ENCODE measurements around the gene NOTCH2NLA.
"Not testable (repeated sequence)": the region's sequence is repeated elsewhere in the genome, so short reads cannot be mapped to it uniquely, and the experiment has no call there.

NOTCH2NLA gene

GRCh38 chr1:146228710-146229477 is at the start of gene NOTCH2NLA:
Gene NOTCH2NLA, minus strand, starts transcription at chr1:146229021. Its CDS starts 39,684 bp downstream, at chr1:146189337.
- DNase-seq, result not testable (repeated sequence)

DNA sequence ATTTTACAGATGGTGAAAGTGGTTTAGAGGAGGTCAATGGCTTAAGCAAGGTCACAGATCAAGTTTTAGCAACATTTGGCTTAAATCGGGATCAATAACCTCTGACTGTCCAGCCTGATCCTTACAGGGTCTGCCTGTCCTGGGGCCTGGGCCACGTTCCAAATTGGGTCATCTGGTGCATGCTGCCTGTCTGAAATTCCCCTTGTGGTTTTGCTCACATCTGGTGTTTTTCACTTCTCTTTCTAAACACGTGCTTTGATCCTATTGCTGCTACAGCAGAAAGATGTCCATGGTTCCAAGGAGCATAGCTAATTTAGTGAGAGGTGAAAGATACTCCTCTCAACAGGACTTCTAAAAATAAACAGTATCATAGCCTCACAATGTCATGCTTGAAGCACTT is 49.5 kb upstream of the NOTCH2NLA start:
- DNase-seq, result not testable (repeated sequence)

DNA sequence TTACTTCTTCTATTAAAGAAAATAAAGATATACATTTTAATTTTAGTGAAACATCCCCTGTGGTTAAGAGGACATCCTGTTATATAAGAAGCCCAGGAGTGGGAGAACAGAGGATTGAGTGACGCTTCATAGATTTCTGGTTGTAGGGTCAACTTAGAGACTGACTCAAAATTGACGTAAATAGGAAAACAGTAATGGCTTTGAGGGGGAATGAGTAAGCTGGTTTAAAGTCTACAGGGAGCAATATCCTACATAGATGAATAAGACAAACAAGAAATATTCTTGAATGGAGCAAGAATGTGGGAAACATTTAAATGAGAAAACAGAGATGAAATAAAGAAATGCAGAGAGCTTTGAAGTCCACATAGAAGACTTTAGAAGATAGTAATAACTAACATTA is 48.3 kb upstream of the NOTCH2NLA start:
- not testable (repeated sequence) for DNase-seq

GRCh38 chr1:146274083-146274482 is 45.3 kb upstream of the NOTCH2NLA start:
- DNase-seq, result not testable (repeated sequence)

GRCh38 chr1:146273194-146273593 is 44.4 kb upstream of the NOTCH2NLA start:
- not testable (repeated sequence) for DNase-seq

DNA sequence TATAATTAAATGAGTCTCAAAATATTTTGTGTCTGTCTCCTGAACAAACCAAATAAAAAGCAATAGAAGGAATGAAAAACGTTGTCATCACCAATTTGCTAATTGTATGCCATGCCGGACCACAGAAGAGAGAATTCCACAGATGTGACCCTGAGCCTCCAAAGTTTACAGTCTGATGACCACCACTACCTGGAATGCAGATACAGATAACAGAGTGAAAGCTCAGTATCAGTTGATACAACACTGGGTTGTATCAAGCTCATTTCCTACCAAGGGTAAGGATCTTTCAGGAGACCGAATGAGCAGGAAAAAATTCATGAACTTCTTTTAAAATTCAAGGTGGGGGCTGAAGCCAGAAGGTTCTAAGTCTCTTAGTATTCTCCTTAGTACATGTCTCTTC is 43.9 kb upstream of the NOTCH2NLA start:
- DNase-seq, result not testable (repeated sequence)

- DNase-seq, result not testable (repeated sequence)
Measured at GRCh38 chr1:146271977-146272376, 43.2 kb upstream of the NOTCH2NLA start.

- not testable (repeated sequence) for DNase-seq
Measured at GRCh38 chr1:146270129-146270528, 41.3 kb upstream of the NOTCH2NLA start.

DNA sequence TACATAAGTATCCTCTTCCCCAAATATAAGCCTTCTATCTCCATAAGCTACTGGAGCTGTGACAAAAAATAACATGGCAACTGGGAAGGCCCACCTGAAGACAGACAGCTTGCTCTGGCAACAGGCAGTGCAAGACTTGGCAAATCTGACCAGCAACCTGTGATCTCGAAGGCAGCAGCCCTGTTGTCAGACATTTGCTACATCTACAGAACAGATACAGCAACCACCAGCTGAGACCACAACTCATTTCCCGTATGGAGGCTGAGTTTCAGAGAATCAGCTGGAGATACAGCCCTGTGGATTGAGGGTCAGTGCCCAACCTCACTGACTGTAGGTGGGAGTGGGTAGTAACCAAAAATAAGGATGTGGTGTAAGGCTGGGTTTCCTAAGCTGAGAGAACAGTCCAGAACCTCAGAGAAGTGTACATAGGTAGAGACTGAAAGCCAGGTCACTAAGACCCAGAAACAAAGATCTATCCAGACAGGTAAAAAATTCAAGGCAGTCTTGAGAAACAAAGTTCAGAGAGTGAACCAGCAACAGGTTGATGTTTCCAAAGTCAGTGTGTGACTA is 37.4 kb upstream of the NOTCH2NLA start:
- not testable (repeated sequence) for DNase-seq

DNA sequence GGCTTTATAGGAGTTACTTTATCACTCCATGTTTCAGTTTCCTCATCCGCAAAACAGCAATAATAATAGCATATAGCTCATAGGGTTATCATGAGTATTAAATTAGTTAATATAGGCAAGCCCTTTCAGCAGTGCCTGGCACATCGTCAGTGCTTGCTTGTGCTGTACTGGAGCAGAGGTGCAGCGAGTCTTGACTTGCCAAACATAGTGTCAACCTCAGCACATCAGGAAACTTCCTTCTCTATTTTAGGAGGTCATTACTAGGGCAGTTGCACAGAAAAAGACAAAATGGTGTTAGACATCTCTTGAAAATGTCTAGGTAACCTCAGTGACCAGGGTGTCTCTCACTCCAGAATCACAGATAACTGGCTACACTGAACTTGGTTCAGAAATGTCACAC is 35.9 kb upstream of the NOTCH2NLA start:
- DNase-seq, result not testable (repeated sequence)

DNA sequence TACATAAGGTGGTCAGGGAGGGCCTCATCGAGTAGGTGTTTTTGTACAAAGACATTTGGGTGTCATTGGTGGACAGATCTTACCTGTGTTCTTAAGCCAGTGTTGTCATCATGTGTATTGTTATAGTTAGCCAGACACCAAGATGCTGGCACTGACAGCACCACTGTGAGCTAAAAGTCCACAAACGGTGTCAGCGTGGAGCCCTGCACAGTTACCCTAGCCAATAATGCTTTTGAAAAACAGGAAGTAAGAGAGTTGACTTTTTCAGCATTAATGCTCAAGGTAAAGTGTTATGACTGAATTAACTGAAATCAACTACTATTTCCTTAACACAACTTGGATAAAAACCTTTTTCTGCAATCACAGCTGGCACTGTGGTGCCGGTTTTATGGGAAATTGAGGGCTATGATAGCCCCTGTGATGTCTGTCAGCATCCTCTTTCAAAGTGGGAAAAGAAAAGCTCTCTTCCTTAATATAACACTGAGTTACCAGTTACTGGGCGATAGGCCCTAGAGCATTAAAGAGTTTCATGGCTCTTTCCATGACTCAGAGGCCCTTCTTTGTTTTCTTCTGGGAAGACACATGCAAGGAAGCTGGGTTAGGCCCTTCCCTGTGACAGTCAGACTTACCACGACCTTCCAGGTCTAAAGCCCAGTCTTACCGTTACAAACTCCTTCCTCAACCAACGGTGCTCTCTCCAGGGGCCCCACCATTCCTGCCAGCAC is 31.3 kb upstream of the NOTCH2NLA start:
- not testable (repeated sequence) for DNase-seq

DNA sequence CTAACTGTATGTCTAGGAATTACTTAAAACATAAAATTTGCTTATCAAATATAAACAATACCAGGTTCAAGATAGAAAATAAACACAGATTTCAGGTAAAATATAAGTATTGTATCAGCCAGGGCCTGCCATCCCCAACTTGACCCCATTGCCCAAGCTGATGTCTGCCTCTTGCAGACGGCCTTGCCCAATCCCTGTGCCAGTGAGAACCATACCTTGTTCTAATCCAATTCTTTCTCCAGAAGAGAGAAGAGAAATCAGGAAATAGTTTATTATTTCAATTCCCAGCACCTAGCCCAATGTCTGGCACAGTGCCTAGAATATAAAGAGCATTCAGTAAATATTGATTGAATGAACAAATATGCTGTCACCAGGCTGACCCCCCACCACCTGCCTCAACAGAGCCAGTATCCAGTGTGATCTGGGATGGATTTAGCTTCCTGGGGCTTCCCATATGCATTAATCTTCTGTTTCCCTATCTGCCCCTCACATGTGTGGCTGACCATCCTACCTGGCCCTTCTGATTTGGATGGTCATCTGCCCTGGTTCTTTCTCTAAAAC is 29.3 kb upstream of the NOTCH2NLA start:
- DNase-seq, result not testable (repeated sequence)

- DNase-seq, result not testable (repeated sequence)
Measured at GRCh38 chr1:146254569-146255197, 25.9 kb upstream of the NOTCH2NLA start.

GRCh38 chr1:146253249-146253855 is 24.5 kb upstream of the NOTCH2NLA start:
- DNase-seq, result not testable (repeated sequence)

GRCh38 chr1:146251523-146251922 is 22.7 kb upstream of the NOTCH2NLA start:
- DNase-seq, result not testable (repeated sequence)

- DNase-seq, result not testable (repeated sequence)
Measured at GRCh38 chr1:146248643-146249042, 19.8 kb upstream of the NOTCH2NLA start.

DNA sequence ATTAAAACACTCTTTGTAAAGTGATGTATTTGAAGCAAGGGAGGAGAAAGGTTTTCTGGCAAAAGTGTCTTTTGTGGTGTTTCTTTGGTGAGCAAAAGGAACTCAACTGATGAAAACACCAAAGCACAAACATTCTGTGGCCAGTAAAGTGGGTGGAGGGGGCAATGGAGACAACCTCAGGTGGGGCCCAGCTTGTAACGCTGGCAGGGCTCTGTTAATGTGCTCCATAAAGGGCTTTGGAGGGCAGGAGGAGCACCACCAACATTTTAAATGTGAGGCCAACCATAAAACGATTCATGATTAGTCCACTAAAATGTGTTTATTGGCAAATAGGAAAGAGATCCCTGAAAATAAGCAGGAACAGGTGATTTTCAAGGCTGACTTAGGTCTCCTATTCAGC is 7.8 kb upstream of the NOTCH2NLA start:
- DNase-seq, result not testable (repeated sequence)

- not testable (repeated sequence) for DNase-seq
Measured at GRCh38 chr1:146236026-146236601, 7.3 kb upstream of the NOTCH2NLA start.

DNA sequence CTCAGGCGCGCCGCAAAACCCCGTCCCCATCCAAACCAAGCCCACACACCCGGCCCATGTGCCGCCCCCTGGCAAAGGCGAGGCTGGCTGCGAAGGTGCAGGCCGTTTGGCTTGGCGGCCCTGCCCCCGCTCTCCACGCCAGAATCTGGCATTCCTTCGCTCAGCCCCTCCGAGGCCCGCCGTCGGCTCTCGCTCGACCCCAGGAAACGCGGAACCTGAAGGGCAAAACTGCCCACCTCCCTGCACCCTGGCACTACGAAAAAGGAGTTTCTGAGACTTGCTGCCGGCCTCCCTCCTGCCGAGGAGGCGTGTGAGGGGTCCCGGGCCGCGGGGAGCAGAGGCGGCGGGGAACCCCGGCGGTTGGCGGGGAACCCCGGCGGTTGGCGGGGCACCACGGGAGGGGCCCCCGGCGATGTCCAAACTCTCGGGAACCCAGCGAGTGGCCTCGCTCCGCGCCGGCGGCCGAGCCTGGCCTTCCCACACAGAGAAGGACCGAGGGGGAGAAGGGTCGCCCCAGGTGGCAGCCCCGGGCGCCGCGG is 608 bp downstream of the NOTCH2NLA start:
- DNase-seq, result not testable (repeated sequence)

DNA sequence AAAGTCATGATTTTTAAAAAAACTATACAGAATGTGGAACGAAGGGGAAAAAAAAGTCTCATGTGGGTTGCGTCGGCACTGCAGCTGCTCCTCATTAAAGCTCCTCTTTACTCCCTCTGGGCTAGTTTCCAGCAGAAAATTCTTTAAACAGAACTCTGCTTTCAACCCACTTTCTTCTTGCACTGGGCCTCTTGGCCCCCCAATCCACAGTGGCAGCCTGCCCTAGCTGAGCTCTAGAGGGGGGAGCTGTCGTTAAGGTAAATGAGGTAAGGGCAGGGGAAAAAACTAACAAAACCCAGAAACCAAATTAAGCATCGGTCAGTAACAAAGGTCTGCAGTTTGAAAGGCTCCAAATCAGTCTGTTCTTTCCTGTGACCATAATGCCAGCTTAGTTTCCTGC is 54.3 kb downstream of the NOTCH2NLA start:
- DNase-seq, result not testable (repeated sequence)

DNA sequence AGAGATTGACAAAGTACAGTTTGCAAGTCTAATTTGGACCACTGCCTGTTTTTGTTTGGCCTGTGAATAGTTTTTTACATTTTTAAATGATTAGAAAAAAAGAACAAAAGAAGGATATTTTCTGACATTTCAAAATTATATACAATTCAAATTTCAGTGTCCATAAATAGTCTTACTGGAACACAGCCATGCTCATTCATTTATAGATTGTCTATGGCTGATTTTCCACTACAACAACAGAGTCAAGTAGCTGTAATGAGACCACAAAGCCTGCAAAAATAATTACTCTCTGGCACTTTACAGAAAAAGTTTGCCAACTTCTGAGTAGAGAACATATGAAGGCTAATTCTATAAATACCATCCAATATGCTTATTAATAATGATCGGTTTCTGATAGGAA is 61.1 kb downstream of the NOTCH2NLA start:
- DNase-seq, result not testable (repeated sequence)

DNA sequence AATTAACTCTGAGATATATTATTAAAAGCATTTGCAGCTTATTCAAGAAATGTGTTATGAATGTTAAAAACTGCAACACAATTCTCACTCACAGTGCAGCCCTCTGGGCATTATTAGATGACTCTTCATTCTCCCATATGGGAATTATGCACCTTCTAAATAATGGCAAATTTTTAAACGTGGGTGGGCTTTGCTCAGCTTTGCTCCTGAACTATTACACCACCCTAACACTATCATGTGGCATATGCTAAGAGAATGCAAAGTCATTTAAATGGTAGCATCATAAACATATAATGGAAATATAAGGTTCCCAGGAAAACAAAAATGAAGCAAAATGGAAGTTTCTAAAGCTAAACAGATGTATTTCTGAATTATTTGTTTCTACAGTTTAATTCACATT is 61.5 kb downstream of the NOTCH2NLA start:
- DNase-seq, result not testable (repeated sequence)
